GM18951 (cell line): ENCODE measurements around the gene ROBO1.

Experiments
- POLR2A ChIP-seq: IDR thresholded peaks from 4 replicates; pipeline ENCODE4 v1.6.1; 2011; ENCODE audit warnings: mild to moderate bottlenecking; ENCODE audit not compliant: insufficient read length, insufficient read depth; ENCODE audit errors: extremely low read depth
- in situ Hi-C: fragments of 300-500 bp; cut with MboI; formaldehyde crosslinking; loops from one replicate; pipeline ENCODE4 v1.12.0; 2022; ENCODE audit warnings: low sequenced_read_pairs, mixed read lengths, inconsistent platforms; ENCODE audit not compliant: unreplicated experiment

The ROBO1 gene

GRCh38 chr3:79113876-79114275 is 653.9 kb downstream of the ROBO1 start:
- in situ Hi-C loops, result no loop called here
- no peak for TF ChIP-seq POLR2A

DNA sequence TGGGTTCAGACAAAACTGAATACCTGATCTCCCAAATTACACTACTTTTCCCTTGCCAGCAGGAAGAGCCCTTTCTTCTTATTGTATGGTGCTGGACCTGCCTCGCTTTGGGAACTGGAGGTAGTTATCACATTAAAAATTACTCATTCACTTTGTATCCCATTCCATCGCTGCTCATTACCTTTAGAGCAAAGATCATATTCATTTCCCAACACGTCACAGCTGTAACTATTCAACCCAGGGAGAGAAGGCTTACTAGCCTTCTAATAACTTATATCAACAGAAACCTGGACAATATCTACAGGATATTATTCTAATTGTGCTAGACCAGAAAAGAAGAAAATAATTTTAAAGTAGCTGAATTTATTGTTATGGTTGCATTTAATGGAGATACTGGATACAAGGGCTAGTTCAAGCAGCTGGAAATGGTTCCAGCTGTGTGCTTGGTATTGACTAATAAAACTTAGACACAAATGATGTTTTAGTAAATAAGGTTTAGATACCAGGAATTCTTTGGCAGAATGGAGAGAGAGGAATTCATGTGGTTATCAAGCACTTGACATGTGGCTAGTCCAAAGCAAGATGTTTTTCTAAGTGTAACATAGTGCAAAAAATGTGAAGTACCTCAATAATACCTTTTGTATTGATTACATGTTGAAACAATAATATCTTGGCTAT is 656.3 kb downstream of the ROBO1 start:
- no peak for TF ChIP-seq POLR2A
- in situ Hi-C loops, result no loop called here

DNA sequence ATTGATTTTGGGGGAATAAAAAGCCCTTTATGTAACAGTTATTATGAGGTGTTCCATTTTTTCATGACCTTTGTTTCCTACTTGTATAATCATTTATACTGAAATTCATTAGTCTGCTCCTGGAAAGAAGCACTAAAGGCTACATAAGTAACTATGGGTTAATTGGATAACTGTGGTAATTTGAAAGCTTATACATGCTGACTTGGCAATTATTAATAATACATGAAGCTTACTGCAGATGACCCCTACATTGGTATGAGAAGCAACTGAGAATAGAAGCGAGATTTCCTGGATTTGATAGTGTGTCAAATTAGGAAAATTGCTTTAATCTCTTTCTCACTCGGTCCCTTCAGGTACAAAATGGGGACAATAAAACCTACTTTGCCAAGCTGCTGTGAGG is 658.0 kb downstream of the ROBO1 start:
- no peak for TF ChIP-seq POLR2A
- in situ Hi-C loops, result no loop called here

DNA sequence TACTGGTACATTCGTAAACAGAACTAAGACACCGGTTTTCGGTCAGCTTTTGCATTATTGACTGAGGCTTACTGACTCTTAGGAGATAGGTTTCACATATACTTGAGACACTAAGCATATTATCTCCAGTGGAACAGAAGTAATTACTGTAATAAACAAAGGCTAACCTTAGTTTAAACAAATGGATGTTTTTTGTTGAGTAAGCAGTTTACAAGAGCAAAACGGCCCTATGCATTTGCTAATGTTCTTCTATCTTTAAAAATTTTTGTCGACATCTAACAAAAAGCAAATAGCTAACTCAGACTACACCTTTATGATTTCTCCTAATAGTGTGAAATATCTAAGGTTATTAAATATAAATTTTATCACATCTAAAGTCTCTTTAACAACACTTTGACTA is 664.5 kb downstream of the ROBO1 start:
- no peak for TF ChIP-seq POLR2A

DNA sequence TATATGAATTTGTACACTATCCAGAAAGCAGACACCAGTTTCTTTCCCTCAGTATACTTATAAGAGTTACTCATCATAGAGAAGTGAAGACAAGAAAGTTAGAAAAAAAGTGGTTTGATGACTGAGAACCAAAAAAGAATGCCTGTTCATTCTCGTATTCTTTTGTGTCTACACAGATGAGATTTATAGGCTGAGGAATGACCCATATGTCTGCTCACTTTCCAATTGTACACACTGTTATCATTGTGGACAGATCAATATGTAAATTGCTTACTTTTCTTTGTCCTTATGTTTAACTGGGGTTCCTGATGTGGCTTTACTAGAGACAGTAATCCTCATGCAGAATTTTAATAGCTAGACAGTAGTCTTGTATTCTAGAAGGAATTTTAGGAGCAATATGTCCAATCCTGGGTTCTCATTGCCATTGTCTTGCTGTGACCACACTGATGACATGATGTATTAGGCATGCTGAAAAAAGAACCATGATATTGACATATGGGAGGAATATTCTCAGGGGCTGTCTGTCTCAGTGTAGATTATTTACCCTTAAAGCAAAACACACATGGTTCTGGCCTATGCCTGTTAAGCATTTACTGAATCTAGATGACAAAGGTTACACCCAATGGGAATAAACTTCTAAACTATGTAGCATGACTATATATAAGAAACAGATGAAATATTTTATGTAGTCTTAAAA is 669.7 kb downstream of the ROBO1 start:
- TF ChIP-seq POLR2A, result no peak
- in situ Hi-C loops, result no loop called here

More for the DNA sequence above, 664.5 kb downstream of the ROBO1 start:
- in situ Hi-C loops, result no loop called here

GRCh38 chr3:79094654-79095053 is 673.1 kb downstream of the ROBO1 start:
- in situ Hi-C loops, result no loop called here
- TF ChIP-seq POLR2A, result no peak

DNA sequence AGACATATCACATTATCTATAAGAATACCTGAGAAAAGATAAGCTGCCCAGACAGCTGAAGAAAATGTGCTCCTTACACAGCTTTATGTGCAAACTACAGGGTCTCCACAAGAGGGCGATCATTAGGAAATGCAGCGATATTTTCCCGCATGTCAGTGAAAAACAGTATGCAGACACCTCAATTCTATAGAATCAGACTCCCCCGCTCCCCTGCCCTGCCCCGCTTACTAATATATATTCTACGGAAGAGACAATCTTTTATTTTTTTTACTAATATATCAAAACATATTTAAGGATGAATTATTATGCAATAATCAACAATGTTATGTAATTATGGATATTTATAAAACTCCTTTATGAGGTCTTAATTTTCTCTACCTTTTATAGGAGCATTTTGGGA is 681.3 kb downstream of the ROBO1 start:
- TF ChIP-seq POLR2A, result no peak
- in situ Hi-C loops, result no loop called here

- TF ChIP-seq POLR2A, result no peak
- in situ Hi-C loops, result no loop called here
Measured at GRCh38 chr3:79085171-79085570, 682.6 kb downstream of the ROBO1 start.

GRCh38 chr3:79081335-79081734 is 686.5 kb downstream of the ROBO1 start:
- in situ Hi-C loops, result no loop called here

DNA sequence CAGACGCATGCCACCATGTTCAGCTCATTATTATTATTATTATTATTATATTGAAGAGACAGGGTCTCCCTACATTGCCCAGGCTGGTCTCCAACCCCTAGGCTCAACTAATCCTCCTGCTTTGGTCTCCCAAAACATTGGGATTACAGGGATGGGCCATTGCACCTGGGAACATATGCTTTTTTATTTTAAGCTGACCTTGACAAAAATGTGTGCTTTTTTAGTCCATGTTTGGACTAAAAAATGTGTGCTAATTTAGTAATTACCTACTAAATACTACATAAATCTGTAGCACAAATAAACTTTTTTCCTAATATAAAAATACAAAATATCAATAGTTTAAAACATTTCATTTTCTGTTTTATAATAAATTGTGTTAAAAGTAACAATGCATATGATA is 693.2 kb downstream of the ROBO1 start:
- in situ Hi-C loops, result no loop called here
- TF ChIP-seq POLR2A, result no peak

More at GRCh38 chr3:79081335-79081734, 686.5 kb downstream of the ROBO1 start:
- no peak for TF ChIP-seq POLR2A

DNA sequence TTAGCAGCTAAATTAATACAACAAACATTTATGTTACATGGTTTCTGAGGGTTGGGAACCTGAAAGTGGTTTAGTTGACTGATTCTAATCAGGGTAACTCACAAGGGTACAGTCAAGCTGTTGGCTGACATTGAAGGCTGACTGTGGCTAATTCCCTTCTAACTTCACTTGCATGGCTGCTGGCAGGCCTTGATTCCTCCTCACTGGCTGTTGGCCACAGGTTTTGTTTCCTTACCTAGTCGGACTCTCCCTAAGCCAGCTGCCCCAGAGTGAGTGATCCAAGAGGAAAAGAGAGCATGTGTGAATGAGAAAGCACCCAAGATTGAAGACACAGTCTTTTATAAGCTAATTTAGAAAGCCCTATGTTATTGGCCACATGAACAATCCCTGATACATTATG is 700.1 kb downstream of the ROBO1 start:
- no peak for TF ChIP-seq POLR2A
- in situ Hi-C loops, result no loop called here

DNA sequence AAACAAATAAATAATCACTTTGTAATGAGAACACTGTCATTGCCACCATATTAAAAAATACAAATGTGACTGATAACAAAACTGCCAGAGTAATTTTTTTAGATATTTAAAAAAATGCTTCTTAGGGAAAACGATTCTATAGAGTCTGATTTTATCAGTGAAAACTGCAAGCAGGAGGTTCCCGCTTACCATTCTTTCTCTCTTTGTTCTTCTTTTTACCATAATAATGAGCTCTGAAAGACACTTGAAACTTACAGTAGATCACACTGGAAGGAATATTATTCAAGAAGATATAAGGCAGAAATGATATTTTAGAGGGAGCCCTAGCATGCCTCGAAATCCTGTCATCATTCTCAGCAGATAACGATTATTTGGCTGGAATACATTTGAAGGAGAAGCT is 701.3 kb downstream of the ROBO1 start:
- in situ Hi-C loops, result no loop called here
- TF ChIP-seq POLR2A, result no peak

DNA sequence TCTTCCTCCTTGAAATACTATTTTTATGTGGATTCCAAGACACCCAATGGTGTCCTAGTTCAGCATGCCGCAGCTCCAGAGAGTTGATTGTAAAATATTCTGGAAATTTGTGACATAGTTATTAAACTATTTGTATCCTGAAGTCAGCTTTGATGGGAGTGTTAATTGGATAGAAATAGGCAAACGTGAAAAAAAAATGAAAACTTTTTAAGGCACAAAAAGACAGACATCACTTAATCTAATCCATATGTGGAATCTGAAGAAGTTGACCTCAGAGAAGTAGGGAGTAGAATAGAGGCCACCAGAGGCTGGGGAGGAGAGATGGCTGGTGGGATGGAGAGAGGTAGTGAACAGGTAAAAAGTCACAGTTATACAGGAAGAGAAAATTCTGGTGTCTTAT is 704.2 kb downstream of the ROBO1 start:
- in situ Hi-C loops, result no loop called here
- TF ChIP-seq POLR2A, result no peak

- TF ChIP-seq POLR2A, result no peak
- in situ Hi-C loops, result no loop called here
Measured at GRCh38 chr3:79057756-79058155, 710.0 kb downstream of the ROBO1 start.

GRCh38 chr3:79056498-79056897 is 711.3 kb downstream of the ROBO1 start:
- no peak for TF ChIP-seq POLR2A
- in situ Hi-C loops, result no loop called here
